Measurements from ENCODE around the gene NLRP6. TPM values are rescaled to one million over a fixed set of nuclear protein-coding genes. Genes with fewer than 3 reads are reported as not detected.
A peak's percentile ranks its signal among the peaks of the same experiment; 100 is the strongest.
"Not testable (repeated sequence)": the region's sequence is repeated elsewhere in the genome, so short reads cannot be mapped to it uniquely, and the experiment has no call there.

The NLRP6 gene
- total and polyA plus RNA-seq, 2 donors from 2014 or later: 0.32 to 1.6 TPM

DNA sequence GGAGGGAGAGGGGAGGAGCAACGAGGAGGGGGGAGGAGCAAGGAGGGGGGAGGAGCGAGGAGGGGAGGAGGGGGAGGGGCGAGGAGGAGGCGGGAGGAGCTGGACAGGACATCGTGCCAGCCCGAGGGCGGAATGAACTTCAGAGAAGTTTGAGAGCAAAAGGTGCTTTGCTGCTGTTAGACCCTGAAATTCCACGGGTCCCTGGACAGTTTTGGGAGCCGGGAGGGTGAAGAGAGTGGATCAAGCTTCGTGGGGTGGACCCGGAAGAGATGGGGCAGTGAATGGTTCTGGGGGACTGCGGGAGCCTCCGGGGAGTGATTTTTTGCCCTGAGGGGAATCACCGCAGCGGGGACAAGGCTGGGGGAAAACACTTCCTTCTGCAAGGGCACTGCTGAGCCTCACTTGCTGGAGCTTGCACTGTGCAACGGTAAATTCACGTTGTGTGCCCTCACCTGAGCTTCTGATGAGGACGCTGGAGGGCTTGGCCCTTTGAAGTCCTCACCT is 10.7 kb upstream of the NLRP6 start:
- Histone ChIP-seq H3K27me3 (ENCODE audit: control insufficient read depth, insufficient read depth, low read length) (no peaks in the 10 kb centered on the region), H3K36me3 (ENCODE audit: control insufficient read depth in 2 of 3, insufficient read depth in 3 of 3, low read length in 3 of 3) (no peaks in the 10 kb centered on the region), H3K27ac (ENCODE audit: low read depth in 2 of 2, low read length in 2 of 2) (peak overlapping the region in 1 of 2 donors; percentile 53), H3K4me1 (ENCODE audit: control insufficient read depth in 2 of 3, insufficient read depth in 2 of 3, low read depth in 1 of 3, low read length in 3 of 3) (peaks cover 0 to 2% (median 0%) of the 10 kb centered on the region in 3 donors), H3K9ac (ENCODE audit: low read length in 3 of 3) (no peak overlapping the region), H3K4me3 (ENCODE audit: low read length in 3 of 3) (no peak overlapping the region), H3K9me3 (ENCODE audit: control insufficient read depth in 2 of 3, insufficient read depth in 1 of 3, low read length in 3 of 3) (no peaks in the 10 kb centered on the region)
- FAIRE-seq: no peak
- TF ChIP-seq CTCF (IDR thresholded peaks at IDR 0.05; ENCODE audit: borderline replicate concordance, extremely low read depth, insufficient read depth): no peak
- DNase-seq: peak in 1 of 5 donors; percentile 86
- intact Hi-C loops (cut with DNase I): no loop called here

DNA sequence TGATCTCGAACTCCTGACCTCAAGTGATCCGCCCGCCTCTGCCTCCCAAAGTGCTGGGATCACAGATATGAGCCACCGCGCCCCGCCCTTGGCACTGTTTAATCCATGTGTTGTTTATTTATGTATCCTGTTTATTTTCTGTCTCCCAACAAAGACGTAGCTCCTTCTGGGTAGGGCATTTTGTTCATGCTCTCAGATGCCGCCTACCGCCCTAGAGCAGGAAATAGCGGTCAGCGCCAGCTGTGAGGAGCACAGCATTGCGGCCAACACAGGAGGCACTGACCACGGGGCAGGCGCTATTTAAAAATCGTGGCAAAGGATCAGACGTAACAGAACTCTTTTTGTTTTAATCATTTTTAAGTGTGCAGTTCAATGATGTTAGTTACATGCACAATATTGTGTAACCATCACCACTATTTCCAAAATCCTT is 9.5 kb upstream of the NLRP6 start:
- not testable (repeated sequence) for FAIRE-seq

GRCh38 chr11:269146-269890 is 8.9 kb upstream of the NLRP6 start:
- Histone ChIP-seq H3K9me3 (ENCODE audit: control insufficient read depth in 2 of 3, insufficient read depth in 1 of 3, low read length in 3 of 3) (no peaks in the 10 kb centered on the region), H3K4me1 (ENCODE audit: control insufficient read depth in 2 of 3, insufficient read depth in 2 of 3, low read depth in 1 of 3, low read length in 3 of 3) (peaks cover 0 to 2% (median 0%) of the 10 kb centered on the region in 3 donors), H3K9ac (ENCODE audit: low read length in 3 of 3) (no peak overlapping the region), H3K27me3 (ENCODE audit: control insufficient read depth, insufficient read depth, low read length) (no peaks in the 10 kb centered on the region), H3K27ac (ENCODE audit: low read depth in 2 of 2, low read length in 2 of 2) (peak overlapping the region in 1 of 2 donors; percentile 56), H3K36me3 (ENCODE audit: control insufficient read depth in 2 of 3, insufficient read depth in 3 of 3, low read length in 3 of 3) (no peaks in the 10 kb centered on the region), H3K4me3 (ENCODE audit: low read length in 3 of 3) (peak overlapping the region in 2 of 3 donors; percentile 17 to 28)
- intact Hi-C loops (cut with DNase I): no loop called here
- DNase-seq: peak in 1 of 5 donors; percentile 39
- TF ChIP-seq CTCF (IDR thresholded peaks at IDR 0.05; ENCODE audit: borderline replicate concordance, extremely low read depth, insufficient read depth): no peak
- no peak for FAIRE-seq

More for the DNA sequence above, 9.5 kb upstream of the NLRP6 start:
- intact Hi-C loops (cut with DNase I); H3K4me1 ChIP-seq (ENCODE audit: control insufficient read depth in 2 of 3, insufficient read depth in 2 of 3, low read depth in 1 of 3, low read length in 3 of 3); H3K9ac ChIP-seq (ENCODE audit: low read length in 3 of 3); H3K27me3 ChIP-seq (ENCODE audit: control insufficient read depth, insufficient read depth, low read length); H3K9me3 ChIP-seq (ENCODE audit: control insufficient read depth in 2 of 3, insufficient read depth in 1 of 3, low read length in 3 of 3); H3K36me3 ChIP-seq (ENCODE audit: control insufficient read depth in 2 of 3, insufficient read depth in 3 of 3, low read length in 3 of 3): not testable (repeated sequence)
- DNase-seq: peak in 2 of 5 donors; percentile 37 to 84
- peak overlapping the region in 1 of 2 donors; percentile 56 for H3K27ac ChIP-seq (ENCODE audit: low read depth in 2 of 2, low read length in 2 of 2)
- H3K4me3 ChIP-seq (ENCODE audit: low read length in 3 of 3): peak overlapping the region in 1 of 3 donors; percentile 17

All from kidney (tissue), 14 donors.